NCI-H510A treated with DMSO at 0.1 percent for 48 hours (cell line): ENCODE results near the gene UGGT2.
A peak's percentile ranks its signal among the peaks of the same experiment; 100 is the strongest.
"Not testable (repeated sequence)": the region's sequence is repeated elsewhere in the genome, so short reads cannot be mapped to it uniquely, and the experiment has no call there.

ENCODE experiments used
- DNase-seq: peaks from one replicate; lab custom pipeline; 2025; lab: John Stamatoyannopoulos, UW

The UGGT2 gene

DNA sequence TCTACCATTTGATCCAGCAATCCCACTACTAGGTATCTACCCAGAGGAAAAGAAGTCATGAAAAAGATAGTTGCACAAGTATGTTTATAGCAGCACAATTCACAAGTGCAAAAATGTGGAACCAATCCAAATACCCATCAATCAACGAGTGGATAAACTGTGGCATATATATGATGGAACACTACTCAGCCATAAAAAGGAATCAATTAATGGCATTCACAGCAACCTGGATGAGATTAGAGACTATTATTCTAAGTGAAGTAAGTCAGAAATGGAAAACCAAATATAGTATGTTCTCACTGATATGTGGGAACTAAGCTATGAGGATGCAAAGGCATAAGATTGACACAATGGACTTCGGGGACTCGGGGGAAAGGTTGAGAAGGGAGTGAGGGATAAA lies 1.3 kb downstream of the UGGT2 start:
- DNase-seq, result not testable (repeated sequence)

DNA sequence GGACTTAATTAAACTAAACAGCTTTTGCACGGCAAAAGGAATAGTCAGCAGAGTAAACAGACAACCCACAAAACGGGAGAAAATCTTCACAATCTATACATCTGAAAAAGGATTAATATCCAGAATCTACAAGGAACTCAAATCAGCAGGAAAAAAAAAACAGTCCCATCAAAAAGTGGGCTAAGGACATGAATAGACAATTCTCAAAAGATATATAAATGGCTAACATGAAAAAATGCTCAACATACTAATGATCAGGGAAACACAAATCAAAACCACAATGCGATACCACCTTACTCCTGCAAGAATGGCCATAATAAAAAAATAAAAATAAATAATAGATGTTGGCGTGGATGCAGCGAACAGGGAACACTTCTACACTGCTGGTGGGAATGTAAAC lies 1.7 kb downstream of the UGGT2 start:
- DNase-seq, result not testable (repeated sequence)

DNA sequence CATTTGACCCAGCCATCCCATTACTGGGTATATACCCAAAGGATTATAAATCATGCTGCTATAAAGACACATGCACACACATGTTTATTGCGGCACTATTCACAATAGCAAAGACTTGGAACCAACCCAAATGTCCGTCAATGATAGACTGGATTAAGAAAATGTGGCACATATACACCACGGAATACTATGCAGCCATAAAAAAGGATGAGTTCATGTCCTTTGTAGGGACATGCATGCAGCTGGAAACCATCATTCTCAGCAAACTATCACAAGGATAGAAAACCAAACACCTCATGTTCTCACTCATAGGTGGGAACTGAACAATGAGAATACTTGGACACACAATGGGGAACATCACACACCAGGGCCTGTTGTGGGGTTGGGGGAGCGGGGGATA lies 2.2 kb downstream of the UGGT2 start:
- not testable (repeated sequence) for DNase-seq

DNA sequence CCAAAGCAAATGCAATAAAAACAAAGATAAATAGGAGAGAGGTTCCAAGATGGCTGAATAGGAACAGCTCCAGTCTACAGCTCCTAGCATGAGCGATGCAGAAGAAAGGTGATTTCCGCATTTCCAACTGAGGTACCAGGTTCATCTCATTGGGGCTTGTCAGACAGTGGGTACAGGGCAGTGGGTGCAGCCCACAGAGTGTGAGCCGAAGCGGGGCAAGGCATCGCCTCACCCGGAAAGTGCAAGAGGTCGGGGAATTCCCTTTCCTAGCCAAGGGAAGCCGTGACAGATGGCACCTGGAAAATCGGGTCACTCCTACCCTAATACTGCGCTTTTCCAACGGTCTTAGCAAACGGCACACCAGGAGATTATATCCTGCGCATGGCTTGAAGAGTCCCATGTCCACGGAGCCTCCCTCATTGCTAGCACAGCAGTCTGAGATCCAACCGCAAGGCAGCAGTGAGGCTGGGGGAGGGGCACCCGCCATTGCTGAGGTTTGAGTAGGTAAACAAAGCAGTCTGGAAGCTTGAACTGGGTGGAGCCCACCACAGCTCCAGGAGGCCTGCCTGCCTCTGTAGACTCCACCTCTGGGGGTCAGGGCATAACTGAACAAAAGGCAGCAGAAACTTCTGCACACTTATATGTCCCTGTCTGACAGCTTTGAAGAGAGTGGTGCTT lies 6.6 kb downstream of the UGGT2 start:
- DNase-seq, result not testable (repeated sequence)

DNA sequence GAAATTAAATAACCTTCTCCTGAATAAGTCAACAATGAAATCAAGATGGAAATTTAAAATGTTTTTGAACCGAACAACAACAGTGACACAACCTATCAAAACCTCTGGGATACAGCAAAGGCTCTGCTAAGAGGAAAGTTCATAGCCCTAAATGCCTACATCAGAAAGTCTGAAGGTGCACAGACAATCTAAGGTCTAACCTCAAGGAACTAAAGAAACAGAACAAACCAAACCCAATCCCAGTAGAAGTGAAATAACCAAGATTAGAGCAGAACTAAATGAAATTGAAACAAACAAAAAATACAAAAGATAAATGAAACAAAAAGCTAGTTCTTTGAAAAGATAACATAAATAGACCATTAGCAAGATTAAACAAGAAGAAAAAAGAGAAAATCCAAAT lies 9.0 kb downstream of the UGGT2 start:
- DNase-seq, result no peak

DNA sequence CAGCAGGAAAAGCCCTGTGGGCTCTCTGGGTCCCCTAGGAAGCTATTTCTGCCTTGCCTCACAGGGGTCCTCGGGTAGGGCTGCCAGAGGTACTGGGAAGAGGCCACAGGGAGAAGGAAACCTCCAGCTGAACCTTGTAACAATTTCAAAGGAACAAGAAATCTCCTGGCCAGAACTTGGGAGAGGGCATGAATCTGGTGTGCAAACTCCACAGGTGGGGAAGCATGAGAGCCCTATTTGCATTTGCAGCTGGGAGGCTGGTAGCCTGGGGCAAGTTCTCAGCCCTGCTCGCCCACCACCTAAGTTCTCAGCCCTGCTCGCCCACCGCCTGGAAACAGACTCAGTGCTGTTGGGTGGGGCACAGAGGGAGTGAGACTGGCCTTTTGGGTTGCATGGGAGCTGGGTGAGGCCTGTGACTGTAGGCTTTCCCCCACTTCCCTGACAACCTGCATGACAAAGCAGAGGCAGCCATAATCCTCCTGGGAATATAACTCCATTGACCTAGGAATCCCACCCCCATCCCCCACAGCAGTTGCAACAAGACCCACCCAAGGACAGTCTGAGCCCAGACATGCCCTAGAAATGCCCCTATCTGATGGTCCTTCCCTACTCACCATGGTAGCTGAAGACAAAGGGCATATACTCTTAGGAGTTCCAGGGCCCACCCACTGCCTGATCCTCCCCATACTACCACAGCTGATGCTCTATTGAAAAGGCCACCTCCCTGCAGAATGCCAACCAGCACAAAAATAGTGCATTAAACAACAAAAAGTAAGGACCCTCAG lies 11.7 kb downstream of the UGGT2 start:
- no peak for DNase-seq

DNA sequence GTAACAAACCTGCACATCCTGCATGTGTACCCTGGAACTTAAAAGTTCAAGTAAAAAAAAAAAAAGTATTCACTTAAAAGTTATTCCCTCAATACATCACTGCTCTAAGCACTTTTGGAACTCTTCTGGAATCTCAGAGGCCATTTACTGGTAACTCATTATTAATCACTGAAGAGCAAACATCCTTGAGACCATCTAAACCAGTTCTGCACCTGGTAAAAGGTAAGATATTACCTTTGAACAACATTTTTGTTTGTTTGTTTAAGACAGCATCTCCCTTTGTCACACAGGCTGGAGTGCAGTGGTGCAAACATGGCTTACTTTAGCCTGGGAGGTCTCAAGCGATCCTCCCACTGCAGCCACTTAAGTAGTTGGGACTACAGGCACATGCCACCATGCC lies 16.7 kb downstream of the UGGT2 start:
- no peak for DNase-seq

DNA sequence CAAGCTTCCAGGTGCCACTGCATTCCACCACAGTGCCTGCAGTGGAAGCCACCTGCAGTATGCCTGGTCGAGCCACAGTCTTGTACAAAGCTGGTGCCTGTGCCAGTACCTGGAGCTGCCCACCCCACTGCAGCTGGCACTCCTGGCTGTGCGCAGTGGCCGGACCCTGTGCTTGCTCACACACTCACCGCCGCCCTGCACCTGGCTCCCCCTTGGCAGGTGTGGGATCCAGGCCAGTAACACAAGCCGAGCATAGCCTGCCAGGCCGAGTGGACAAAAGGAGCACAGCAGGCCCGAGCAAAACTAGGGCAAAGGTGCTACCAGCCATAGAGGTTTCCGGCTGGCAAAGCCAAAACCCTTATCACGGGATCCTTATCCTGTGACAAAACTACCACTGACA lies 18.5 kb downstream of the UGGT2 start:
- no peak for DNase-seq

DNA sequence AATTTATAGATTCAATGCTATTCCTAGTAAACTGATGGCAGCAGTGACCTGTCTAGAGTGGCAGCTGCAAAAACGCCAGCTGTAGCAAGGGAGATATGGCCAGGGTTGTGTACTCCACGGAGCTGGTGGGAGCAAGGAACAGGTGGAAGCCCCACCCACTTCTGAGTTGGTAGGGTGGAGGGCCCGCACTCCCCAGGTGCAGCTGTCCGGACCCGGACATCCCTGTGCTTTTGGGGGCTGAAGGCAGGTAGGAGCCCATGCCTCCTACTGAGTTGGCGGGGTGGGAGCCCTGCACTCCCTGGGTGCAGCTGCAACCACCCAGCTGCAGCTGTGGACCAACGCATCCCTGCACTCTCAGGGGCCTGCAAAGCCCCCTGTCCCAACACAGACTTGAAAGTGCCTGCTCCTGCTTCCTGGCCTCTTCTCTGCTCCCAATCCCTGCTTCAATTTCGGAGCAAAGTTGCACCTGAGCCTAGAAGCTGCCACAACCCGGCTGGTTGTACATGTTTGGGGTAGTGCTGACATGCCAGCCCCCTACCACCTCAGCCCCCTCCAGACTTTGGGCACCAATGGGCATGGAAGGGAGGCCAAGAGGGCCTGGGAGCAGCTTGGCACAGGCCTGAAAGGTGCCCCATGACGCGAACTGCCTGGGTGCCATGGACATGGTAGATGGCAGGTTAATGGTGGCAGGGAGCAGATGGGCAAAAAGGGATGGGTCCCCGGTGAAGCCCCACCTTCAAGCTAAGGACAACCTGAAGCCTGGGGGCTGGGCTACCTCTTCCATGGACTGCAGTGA lies 19.8 kb downstream of the UGGT2 start:
- DNase-seq, result no peak

DNA sequence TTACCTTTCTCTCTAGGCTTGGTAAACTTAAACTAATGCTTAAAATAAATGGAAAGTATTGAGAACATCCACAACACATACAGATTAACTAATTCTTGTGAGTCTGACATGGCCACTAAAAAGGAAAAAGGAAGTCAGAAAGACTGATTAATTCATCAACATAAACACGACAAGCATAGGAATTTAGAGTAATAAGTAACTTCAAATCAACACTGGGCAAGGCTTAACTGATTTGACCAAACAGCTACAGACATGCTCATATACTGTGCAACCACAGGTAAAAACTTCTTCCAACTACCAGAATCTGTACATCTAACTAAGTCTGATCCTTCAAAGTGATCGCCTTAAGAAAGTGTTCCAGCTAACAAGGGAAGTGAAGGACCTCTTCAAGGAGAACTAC lies 20.5 kb downstream of the UGGT2 start:
- DNase-seq, result no peak

DNA sequence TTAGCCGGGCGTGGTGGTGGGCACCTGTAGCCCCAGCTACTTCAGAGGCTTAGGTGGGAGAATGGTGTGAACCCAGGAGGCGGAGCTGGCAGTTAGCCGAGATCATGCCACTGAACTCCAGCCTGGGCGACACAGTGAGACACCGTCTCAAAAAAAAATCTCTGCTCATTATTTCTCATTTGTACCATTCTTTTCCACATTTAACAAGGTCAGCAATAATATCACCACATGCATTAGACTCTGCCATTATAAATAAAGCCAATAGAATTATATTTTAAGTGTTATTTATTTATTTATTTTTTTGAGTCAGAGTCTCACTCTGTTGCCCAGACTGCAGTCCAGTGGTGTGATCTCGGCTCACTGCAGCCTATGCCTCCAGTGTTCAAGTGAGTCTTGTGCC lies 24.2 kb downstream of the UGGT2 start:
- DNase-seq, result no peak

DNA sequence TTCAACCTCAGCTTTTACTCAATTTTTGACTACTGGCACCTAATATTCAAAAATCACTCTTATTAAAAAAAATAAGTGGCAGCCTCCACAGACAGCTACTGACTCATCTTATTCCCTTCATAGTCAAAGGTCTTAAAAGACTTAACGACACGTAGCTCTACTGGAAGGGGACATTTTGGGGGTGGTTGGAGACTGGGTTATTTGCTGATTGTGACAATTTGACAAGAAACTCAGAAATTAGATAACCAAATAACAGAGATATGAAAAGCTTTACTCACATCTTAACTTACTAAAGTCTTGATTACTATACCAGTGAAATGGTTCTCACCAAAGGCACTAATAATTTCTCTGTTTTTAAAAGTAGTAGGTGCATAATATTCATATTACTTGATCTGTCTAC lies 25.7 kb downstream of the UGGT2 start:
- DNase-seq, result no peak

DNA sequence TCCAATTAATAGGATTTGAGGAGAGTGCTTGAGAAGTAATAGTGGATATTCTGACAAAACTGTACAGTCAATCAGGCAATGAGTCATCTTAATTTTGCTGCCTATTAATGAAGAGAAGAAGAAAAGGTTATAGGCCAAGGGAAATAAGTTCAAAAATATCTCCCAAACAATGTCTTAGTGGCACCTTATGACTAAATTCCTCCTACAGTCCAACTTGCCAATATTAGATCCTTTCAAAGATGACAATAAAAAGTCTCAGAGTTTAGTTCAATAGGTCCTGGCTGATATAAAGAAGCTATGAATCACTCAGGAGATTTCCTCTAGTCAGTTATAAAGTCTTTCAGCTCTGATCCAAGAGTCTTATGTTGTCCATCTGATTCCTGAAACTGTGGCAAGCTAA lies 27.9 kb downstream of the UGGT2 start:
- no peak for DNase-seq

DNA sequence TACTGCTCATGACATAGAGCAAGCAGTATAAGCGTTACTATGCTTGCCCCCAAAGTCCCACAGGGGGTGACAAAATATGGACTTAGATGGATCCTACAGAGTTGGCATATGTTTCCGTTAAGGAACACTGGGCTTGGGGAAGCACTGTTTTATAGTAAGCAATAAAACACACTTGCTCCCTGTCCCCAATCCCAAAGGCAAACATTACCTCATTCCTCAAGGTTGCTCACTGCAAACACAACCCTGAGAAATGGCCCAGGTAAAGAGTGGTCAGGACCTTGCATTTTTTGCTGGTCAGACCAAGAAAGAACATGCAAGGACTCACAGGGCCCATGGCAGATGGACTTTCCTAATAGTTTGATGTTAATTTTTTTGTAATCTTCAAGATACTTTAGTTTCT lies 32.3 kb downstream of the UGGT2 start:
- no peak for DNase-seq

DNA sequence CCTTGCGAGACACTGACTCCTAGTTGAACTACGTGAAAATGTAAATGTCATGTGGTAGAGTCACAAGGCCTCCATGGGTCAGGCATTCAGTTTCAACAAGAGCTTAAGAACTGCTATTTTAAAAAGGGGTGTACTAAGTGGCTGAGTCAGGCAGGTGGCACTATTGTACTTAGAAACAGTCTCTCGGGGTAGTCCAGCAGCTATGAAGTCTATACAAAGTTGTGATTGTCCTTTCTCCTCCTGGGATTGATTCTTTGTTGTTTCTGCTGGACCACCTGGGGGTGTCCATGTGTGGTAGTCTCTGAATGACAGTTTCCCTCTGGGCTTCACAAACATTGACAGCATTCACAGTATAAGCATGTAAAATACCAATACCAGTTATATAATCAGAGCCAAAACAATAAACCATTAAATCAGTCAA lies 33.0 kb downstream of the UGGT2 start:
- DNase-seq, result peak; percentile 89

DNA sequence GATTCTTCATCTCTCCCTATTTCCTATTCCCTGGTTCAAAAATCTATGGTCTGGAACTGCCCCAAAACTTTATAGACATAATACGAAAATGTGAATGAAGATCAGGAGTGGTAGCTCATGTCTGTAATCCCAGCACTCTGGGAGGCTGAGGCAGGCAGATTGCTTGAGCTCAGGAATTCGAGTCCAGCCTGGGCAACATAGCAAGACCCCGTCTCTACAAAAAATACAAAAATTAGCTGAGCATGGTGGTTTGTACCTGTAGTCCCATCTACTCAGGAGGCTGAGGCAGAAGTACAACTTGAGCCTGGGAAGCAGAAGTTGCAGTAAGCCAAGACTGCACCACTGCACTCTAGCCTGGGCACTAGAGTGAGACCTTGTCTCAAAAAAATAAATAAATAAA lies 35.1 kb downstream of the UGGT2 start:
- no peak for DNase-seq

DNA sequence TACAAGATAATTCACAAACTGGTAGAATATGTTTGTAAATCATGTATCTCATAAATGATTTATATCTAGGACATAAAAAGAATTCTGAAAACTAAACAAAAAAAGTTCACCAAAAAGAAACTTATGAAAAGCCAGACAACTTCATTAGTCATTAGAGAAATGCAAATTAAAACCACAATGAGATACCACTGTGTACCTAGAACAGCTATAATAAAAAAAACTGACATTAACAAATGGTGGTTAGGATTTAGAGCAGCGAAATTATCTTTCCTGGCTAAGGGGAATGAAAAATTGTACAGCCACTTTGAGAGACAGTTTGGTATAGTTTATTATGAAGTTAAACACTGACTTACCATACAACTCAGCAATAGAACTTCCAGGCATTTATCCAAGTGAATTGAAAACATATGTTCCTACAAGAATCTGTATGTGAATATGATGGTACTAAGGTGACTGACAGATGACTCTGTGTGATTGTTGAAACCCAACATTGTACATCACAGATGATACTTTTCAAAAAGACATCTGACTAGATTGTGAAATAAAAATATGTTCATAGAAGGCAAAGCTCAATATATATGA lies 41.8 kb downstream of the UGGT2 start:
- DNase-seq, result no peak

DNA sequence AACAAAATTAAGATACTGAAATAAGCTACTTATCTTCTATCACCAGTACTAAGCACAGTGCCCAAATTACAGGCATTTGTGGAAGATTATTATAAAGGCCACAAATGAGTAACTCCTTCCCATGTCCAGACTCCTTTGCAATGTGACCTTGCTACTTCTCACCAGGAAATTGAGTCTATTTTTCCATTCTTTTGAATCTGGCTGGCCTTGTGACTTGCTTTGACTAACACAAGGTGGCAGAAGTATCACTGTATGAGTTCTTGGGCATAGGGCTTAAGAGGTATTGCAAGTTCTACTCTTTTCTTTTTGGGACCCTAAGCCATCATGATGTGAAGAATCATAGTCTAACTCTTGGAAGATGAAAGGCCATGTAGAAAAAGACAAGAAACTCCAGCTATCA lies 49.9 kb downstream of the UGGT2 start:
- no peak for DNase-seq

DNA sequence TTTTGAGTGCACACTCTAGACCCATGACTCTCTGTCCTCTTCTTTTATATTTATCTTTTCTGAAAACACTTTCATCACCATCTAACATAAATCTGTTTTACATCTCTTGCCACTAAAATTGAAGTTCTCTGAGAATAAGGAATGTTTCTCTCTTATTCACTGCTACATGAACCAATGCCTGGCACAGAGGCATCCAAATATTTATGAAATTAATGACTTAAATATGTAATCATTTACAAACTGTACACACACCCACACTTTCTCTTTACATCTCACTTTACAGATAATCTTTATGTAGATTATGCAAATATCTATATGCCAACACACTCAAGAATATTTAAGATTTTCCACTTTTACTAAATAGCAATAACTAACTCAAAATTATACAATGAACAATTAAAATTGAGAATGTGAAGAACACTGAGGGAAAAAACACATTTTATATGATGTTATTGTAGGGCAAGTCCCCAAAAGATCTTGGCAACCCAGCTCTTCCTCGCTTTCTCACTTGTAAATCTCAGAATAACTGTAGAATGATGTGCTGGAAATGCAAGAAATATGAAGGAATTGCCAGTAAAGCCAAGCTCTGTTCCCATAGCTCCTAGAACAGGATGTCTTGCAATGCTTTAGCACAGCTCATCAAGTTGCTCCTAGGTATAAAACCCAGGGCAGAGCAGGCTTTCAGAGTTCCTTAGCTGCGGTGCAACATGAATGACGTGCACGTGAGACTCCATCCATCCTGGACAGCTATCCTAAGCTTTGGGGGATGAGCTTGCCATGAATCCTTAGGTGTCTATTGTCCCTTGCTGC lies 50.7 kb downstream of the UGGT2 start:
- DNase-seq, result no peak

DNA sequence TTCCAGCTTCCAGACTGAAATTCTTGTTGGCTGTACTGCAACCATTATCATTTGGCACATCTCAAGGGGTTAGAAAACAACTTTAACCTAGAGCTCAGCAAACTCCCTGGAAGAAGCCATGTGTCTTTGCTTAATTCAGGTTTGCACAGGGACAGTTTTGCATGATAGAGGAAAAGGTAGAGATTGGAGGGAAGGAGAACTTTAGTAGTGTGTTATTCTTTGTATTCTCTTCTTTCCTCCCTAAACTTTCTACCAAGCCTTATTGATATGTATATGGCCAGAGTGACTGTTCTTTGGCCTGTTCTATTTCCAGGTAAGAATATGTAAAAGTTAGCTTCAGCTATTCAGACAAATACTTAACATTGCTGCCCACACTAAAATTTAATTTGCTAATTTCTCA lies 53.1 kb downstream of the UGGT2 start:
- no peak for DNase-seq

DNA sequence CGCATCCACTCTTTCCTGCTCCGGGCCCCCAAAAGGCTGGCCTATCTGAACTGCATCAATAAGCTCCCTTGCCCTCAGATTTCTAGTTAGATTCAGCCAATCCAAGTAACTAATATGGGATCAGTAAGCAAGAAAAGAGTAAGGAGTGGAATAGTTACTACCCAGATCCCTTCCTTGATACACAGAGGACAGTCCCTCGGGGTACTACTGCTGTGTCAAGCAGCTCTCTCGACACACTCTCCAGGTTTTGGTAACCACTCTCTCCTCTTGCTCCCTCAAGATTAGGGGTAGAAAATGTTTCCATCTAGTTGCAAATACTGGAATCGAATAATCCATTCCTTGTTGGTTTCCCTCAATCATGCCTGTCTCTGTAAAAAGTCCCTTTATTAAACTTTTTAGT lies 65.4 kb downstream of the UGGT2 start:
- DNase-seq, result no peak

DNA sequence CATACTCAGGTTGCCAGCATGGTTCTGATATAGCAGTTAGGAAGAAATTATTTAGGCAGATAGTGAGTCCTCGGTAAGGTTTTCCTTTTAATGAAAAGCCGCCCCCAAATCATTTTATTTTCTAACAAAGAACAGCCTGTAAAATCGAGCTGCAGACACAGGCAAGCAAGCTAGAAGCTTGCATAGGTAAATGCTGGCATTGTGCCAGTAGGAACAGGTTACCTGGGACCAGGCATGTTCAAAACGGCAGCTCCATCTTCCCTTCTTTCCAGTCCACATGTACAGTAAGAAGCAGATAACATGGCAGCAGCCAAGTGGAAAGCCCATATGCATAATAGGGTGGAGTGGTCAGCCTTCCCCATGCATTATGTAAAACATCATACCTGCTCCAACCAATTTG lies 71.1 kb downstream of the UGGT2 start:
- no peak for DNase-seq
